Gastroesophageal sphincter (tissue), 3 donors: ENCODE measurements around the gene ARCN1.

ENCODE experiments used
- POLR2A ChIP-seq, 2 donors: fragments of 450-650 bp; IDR thresholded peaks; one replicate each; pipeline ENCODE4 v1.6.1; 2017; ENCODE audit warnings: antibody characterized with exemption in 2 of 2, mild to moderate bottlenecking in 2 of 2, moderate library complexity in 1 of 2
- TF ChIP-seq, protein P1 (sequence below), 4 experiments: fragments of 200-600 bp in 2 of 4; fragments of 450-650 bp in 2 of 4; sonication (generic) in 1 of 4; IDR thresholded peaks; one replicate each; pipeline ENCODE4 v1.5.1; 2017 to 2019; ENCODE audit warnings: antibody characterized with exemption in 4 of 4, mild to moderate bottlenecking in 2 of 4, moderate library complexity in 2 of 4

DNA sequence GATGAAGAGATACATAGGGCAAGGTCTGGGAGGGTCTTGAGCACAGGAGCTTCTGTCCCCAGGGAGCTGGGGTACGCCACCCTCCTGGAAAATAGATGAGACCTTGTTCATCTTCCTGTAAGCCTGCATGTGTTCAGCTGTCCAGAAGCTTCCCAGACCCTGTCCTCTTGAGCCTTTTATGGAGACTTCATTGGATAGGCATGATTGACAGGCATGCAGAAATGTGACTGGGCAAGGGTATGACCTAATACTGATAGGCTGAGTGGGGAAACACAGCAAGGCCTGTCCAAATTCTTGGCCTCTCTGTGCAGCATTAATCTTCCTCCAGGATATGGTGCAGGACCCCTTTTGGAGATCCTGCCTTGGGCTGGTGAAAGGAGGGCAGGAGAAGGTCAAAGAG lies 15.7 kb downstream of the ARCN1 start:
- no peak for TF ChIP-seq POLR2A (IDR thresholded peaks at IDR 0.05)
- TF ChIP-seq, protein P1, sequence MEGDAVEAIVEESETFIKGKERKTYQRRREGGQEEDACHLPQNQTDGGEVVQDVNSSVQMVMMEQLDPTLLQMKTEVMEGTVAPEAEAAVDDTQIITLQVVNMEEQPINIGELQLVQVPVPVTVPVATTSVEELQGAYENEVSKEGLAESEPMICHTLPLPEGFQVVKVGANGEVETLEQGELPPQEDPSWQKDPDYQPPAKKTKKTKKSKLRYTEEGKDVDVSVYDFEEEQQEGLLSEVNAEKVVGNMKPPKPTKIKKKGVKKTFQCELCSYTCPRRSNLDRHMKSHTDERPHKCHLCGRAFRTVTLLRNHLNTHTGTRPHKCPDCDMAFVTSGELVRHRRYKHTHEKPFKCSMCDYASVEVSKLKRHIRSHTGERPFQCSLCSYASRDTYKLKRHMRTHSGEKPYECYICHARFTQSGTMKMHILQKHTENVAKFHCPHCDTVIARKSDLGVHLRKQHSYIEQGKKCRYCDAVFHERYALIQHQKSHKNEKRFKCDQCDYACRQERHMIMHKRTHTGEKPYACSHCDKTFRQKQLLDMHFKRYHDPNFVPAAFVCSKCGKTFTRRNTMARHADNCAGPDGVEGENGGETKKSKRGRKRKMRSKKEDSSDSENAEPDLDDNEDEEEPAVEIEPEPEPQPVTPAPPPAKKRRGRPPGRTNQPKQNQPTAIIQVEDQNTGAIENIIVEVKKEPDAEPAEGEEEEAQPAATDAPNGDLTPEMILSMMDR (IDR thresholded peaks at IDR 0.05): no peak
